ENCODE data around the gene DHRSX. TPM values are rescaled to one million over a fixed set of nuclear protein-coding genes. Genes with fewer than 3 reads are reported as not detected.

DHRSX gene
- total and polyA plus RNA-seq, 2 of the 13 experiments (the other 11 are each of a cell fraction or from before 2014, with no cell fraction given): 15.5 to 24.3 TPM

DNA sequence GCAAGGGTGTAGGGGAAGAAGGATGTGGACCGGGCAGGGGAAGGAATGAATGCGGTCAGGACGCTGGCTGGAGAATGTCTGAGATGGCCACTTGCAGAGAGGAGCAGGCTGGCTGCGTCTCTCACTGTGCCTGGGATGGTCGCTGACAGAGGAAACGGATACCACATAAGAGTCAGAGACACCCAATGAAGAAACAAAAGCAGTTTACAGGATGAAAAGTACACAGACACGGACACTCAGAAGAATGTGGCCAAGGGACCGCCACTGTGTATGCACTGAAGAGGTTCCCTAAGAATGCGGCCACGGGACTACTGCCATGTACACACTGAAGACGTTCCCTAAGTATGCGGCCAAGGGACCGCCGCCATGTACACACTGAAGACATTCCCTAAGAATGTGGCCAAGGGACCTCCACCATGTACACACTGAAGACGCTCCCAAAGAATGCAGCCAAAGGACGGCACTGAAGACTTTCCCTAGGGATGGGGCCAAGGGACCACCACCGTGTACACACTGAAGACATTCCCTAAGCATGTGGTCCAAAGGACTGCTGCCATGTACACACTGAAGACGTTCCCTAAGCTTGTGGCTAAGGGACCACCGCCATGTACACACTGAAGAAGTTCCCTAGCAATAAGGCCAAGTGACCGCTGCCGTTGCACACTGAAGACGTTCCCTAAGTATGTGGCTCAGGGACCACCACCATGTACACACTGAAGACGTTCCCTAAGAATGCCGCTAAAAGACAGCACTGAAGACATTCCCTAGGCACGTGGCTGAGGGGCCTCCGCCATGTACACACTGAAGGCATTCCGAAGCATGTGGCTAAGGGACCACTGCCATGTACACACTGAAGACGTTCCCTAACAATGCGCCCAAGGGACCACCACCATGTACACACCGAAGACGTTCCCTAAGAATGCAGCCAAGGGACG lies 32.2 kb downstream of the DHRSX start:
- Histone ChIP-seq H3K4me1 (ENCODE audit: insufficient read depth, low read length) (peaks cover 41% of the 10 kb centered on the region), H3K79me2 (ENCODE audit: insufficient read depth, low read length) (peaks cover 32% of the 10 kb centered on the region), H3K36me3 (replicated peaks in 1 of 2; ENCODE audit: control insufficient read depth in 1 of 2, insufficient read depth in 2 of 2, low read length in 2 of 2) (no peaks in the 10 kb centered on the region), H3K4me2 (ENCODE audit: low read depth, low read length) (0 out of 2 replicates have a peak overlapping the region, but pooled peaks have one; percentile 90), H3K4me3 (replicated peaks in 1 of 3; ENCODE audit: insufficient read depth in 1 of 3, low read depth in 2 of 3, low read length in 3 of 3) (no peak overlapping the region), H3K9me3 (ENCODE audit: low read length) (no peaks in the 10 kb centered on the region), H3K27me3 (ENCODE audit: control insufficient read depth in 1 of 2, insufficient read depth in 2 of 2, low read length in 2 of 2) (no peaks in the 10 kb centered on the region), H4K20me1 (ENCODE audit: insufficient read depth, low read length) (peaks cover 10% of the 10 kb centered on the region; the same call in 1 of the 2 replicates), H2AFZ (ENCODE audit: low read length) (no peak overlapping the region), H3K27ac (ENCODE audit: extremely low read length, insufficient read depth, low read length) (no peak overlapping the region), H3K9ac (ENCODE audit: insufficient read depth, low read depth, low read length) (no peak overlapping the region)
- ChIA-PET POLR2A (no interaction called here), CTCF (ENCODE audit: low intra/inter-chr PET ratio, low total read pairs) (no interaction called here)
- ATAC-seq: no peak
- WGBS (ENCODE audit: low lambda C conversion rate): 90% methylated on average over 23 of the region's 32 CpGs
- TF ChIP-seq, protein P1, sequence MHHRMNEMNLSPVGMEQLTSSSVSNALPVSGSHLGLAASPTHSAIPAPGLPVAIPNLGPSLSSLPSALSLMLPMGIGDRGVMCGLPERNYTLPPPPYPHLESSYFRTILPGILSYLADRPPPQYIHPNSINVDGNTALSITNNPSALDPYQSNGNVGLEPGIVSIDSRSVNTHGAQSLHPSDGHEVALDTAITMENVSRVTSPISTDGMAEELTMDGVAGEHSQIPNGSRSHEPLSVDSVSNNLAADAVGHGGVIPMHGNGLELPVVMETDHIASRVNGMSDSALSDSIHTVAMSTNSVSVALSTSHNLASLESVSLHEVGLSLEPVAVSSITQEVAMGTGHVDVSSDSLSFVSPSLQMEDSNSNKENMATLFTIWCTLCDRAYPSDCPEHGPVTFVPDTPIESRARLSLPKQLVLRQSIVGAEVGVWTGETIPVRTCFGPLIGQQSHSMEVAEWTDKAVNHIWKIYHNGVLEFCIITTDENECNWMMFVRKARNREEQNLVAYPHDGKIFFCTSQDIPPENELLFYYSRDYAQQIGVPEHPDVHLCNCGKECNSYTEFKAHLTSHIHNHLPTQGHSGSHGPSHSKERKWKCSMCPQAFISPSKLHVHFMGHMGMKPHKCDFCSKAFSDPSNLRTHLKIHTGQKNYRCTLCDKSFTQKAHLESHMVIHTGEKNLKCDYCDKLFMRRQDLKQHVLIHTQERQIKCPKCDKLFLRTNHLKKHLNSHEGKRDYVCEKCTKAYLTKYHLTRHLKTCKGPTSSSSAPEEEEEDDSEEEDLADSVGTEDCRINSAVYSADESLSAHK (CRISPR knock-in tag; IDR thresholded peaks at IDR 0.05; ENCODE audit: borderline replicate concordance): no peak
- no peak for TF ChIP-seq REXO4 (CRISPR knock-in tag; IDR thresholded peaks at IDR 0.05; ENCODE audit: borderline replicate concordance)
- no peak for TF ChIP-seq MTA1 (CRISPR knock-in tag; IDR thresholded peaks at IDR 0.05; ENCODE audit: borderline replicate concordance)
- TF ChIP-seq ZNF777 (CRISPR knock-in tag; IDR thresholded peaks at IDR 0.05): no peak
- no peak for TF ChIP-seq ZNF335 (CRISPR knock-in tag; IDR thresholded peaks at IDR 0.05)
- TF ChIP-seq THAP11 (CRISPR knock-in tag; IDR thresholded peaks at IDR 0.05): no peak
- TF ChIP-seq ZSCAN25 (CRISPR knock-in tag; IDR thresholded peaks at IDR 0.05): no peak
- no peak for TF ChIP-seq ZBTB42 (CRISPR knock-in tag; IDR thresholded peaks at IDR 0.05)
- TF ChIP-seq U2AF2 (IDR thresholded peaks at IDR 0.05; ENCODE audit: low read depth, low read length): no peak
- TF ChIP-seq ZNF652 (CRISPR knock-in tag; IDR thresholded peaks at IDR 0.05; ENCODE audit: borderline replicate concordance, low read depth): no peak
- TF ChIP-seq ATM (IDR thresholded peaks at IDR 0.05; ENCODE audit: borderline replicate concordance): no peak
- TF ChIP-seq GLMP (CRISPR knock-in tag; IDR thresholded peaks at IDR 0.05; ENCODE audit: borderline replicate concordance): no peak
- intact Hi-C loops (cut with micrococcal nuclease; ENCODE audit: unreplicated experiment) (loop anchor here (5.0 kb wide), 1 partner anchor 66 kb away; no protein-coding TSS in a partner anchor), in situ Hi-C loops (cut with HindIII; ENCODE audit: extremely low pct_ligation_motif_present, low pct_unique_long_range_greater_than_20kb) (no loop called here)
- FAIRE-seq: no peak
- no TSS peak for BruUV-seq (replicated peaks)
- no peak for DNase-seq (ENCODE audit: low spot score)

Data from HepG2 (cell line).